ENCODE measurements around the gene WDR45B.
A peak's percentile ranks its signal among the peaks of the same experiment; 100 is the strongest.

The WDR45B gene

GRCh38 chr17:82648165-82648668, at the start of gene WDR45B:
Gene WDR45B (minus strand): TSS chr17:82648444. CDS start chr17:82648340, 104 bp downstream.
- peak; percentile 89 for DNase-seq (ENCODE audit: low read depth)

GRCh38 chr17:82697808-82698064, 49.5 kb upstream of the WDR45B start:
- DNase-seq (ENCODE audit: low read depth) = no peak

GRCh38 chr17:82696916-82697807, 48.9 kb upstream of the WDR45B start:
- no peak for DNase-seq (ENCODE audit: low read depth)

GRCh38 chr17:82696259-82696658, 48.0 kb upstream of the WDR45B start:
- no peak for DNase-seq (ENCODE audit: low read depth)

GRCh38 chr17:82694647-82695046, 46.4 kb upstream of the WDR45B start:
- no peak for DNase-seq (ENCODE audit: low read depth)

GRCh38 chr17:82693168-82693867, 45.1 kb upstream of the WDR45B start:
- DNase-seq (ENCODE audit: low read depth) = no peak

GRCh38 chr17:82692268-82692667, 44.0 kb upstream of the WDR45B start:
- DNase-seq (ENCODE audit: low read depth) = no peak

GRCh38 chr17:82691714-82692113, 43.5 kb upstream of the WDR45B start:
- DNase-seq (ENCODE audit: low read depth) = no peak

- no peak for DNase-seq (ENCODE audit: low read depth)
These were observed 42.7 kb upstream of the WDR45B start for GRCh38 chr17:82690786-82691489.

- DNase-seq (ENCODE audit: low read depth) = no peak
These were observed 40.8 kb upstream of the WDR45B start for GRCh38 chr17:82689077-82689476.

- no peak for DNase-seq (ENCODE audit: low read depth)
These were observed 39.6 kb upstream of the WDR45B start for GRCh38 chr17:82687871-82688270.

GRCh38 chr17:82687375-82687861, 39.2 kb upstream of the WDR45B start:
- DNase-seq (ENCODE audit: low read depth) = no peak

GRCh38 chr17:82686366-82687324, 38.4 kb upstream of the WDR45B start:
- DNase-seq (ENCODE audit: low read depth) = no peak

- DNase-seq (ENCODE audit: low read depth) = no peak
These were observed 37.0 kb upstream of the WDR45B start for GRCh38 chr17:82685291-82685690.

GRCh38 chr17:82684228-82684841, 36.1 kb upstream of the WDR45B start:
- DNase-seq (ENCODE audit: low read depth) = no peak

- no peak for DNase-seq (ENCODE audit: low read depth)
These were observed 35.3 kb upstream of the WDR45B start for GRCh38 chr17:82683534-82683933.

GRCh38 chr17:82681547-82681946, 33.3 kb upstream of the WDR45B start:
- no peak for DNase-seq (ENCODE audit: low read depth)

GRCh38 chr17:82679586-82680465, 31.6 kb upstream of the WDR45B start:
- DNase-seq (ENCODE audit: low read depth) = no peak

GRCh38 chr17:82678265-82678891, 30.1 kb upstream of the WDR45B start:
- DNase-seq (ENCODE audit: low read depth) = no peak
